ENCODE results near the gene NEURL1. TPM values are rescaled to one million over a fixed set of nuclear protein-coding genes. Genes with fewer than 3 reads are reported as not detected.

Gene NEURL1
- total and polyA plus RNA-seq, 2 experiments from 2014 or later: 1.1 to 1.5 TPM

GRCh38 chr10:103455235-103455634 lies 38.3 kb upstream of the NEURL1 start:
- no peak overlapping the region for H3K27ac ChIP-seq
- H3K36me3 ChIP-seq (ENCODE audit: low read depth): no peaks in the 10 kb centered on the region
- no peak overlapping the region for H2AFZ ChIP-seq
- H4K20me1 ChIP-seq (ENCODE audit: insufficient read depth): no peaks in the 10 kb centered on the region
- peaks cover 17% of the 10 kb centered on the region for H3K79me2 ChIP-seq (ENCODE audit: insufficient read depth)
- H3K9ac ChIP-seq: no peak overlapping the region
- no peak overlapping the region for H3K4me3 ChIP-seq
- in situ Hi-C loops (cut with MboI): no loop called here
- DNase-seq: no peak
- no peaks in the 10 kb centered on the region for H3K9me3 ChIP-seq (ENCODE audit: low read depth)
- WGBS, 2 experiments (ENCODE audit: low coverage in 1 of 2, low lambda C conversion rate in 2 of 2, missing lambda C conversion rate in 2 of 2): 88 to 90% methylated on average over 19 to 25 of the region's 25 CpGs
- no peaks in the 10 kb centered on the region for H3K9me2 ChIP-seq (ENCODE audit: insufficient read depth)
- H3K27me3 ChIP-seq (replicated peaks; ENCODE audit: insufficient read depth): no peaks in the 10 kb centered on the region
- H3F3A ChIP-seq (ENCODE audit: insufficient read depth): peaks cover 7% of the 10 kb centered on the region; the same call in 1 of the 2 replicates
- peaks cover 13% of the 10 kb centered on the region for H3K4me1 ChIP-seq (ENCODE audit: insufficient read depth)
- H3K4me2 ChIP-seq (ENCODE audit: unreplicated experiment): no peak overlapping the region
- TF ChIP-seq EZH2 (IDR thresholded peaks at IDR 0.05; ENCODE audit: insufficient read depth, poor library complexity, severe bottlenecking): no peak
- no peak for TF ChIP-seq EZH2phosphoT487 (IDR thresholded peaks at IDR 0.05; ENCODE audit: insufficient read depth, low read depth)

GRCh38 chr10:103456074-103456660 lies 37.3 kb upstream of the NEURL1 start:
- H3F3A ChIP-seq (ENCODE audit: insufficient read depth): no peaks in the 10 kb centered on the region
- H3K27me3 ChIP-seq (replicated peaks; ENCODE audit: insufficient read depth): no peaks in the 10 kb centered on the region
- no peaks in the 10 kb centered on the region for H3K36me3 ChIP-seq (ENCODE audit: low read depth)
- WGBS, 2 experiments (ENCODE audit: low coverage in 1 of 2, low lambda C conversion rate in 2 of 2, missing lambda C conversion rate in 2 of 2): 86 to 89% methylated on average over 9 of the region's 9 CpGs
- no peaks in the 10 kb centered on the region for H3K9me2 ChIP-seq (ENCODE audit: insufficient read depth)
- H4K20me1 ChIP-seq (ENCODE audit: insufficient read depth): no peaks in the 10 kb centered on the region
- no peak overlapping the region for H3K27ac ChIP-seq
- peaks cover 7% of the 10 kb centered on the region for H3K4me1 ChIP-seq (ENCODE audit: insufficient read depth)
- H3K4me3 ChIP-seq: no peak overlapping the region
- TF ChIP-seq EZH2 (IDR thresholded peaks at IDR 0.05; ENCODE audit: insufficient read depth, poor library complexity, severe bottlenecking) (no peak), EZH2phosphoT487 (IDR thresholded peaks at IDR 0.05; ENCODE audit: insufficient read depth, low read depth) (no peak)
- H3K9ac ChIP-seq: no peak overlapping the region
- no peak overlapping the region for H3K4me2 ChIP-seq (ENCODE audit: unreplicated experiment)
- no peaks in the 10 kb centered on the region for H3K9me3 ChIP-seq (ENCODE audit: low read depth)
- in situ Hi-C loops (cut with MboI): no loop called here
- H2AFZ ChIP-seq: no peak overlapping the region
- DNase-seq: no peak
- peaks cover 7% of the 10 kb centered on the region for H3K79me2 ChIP-seq (ENCODE audit: insufficient read depth)

- 81 to 87% methylated on average over 7 to 8 of the region's 8 CpGs for WGBS, 2 experiments (ENCODE audit: low coverage in 1 of 2, low lambda C conversion rate in 2 of 2, missing lambda C conversion rate in 2 of 2)
- Histone ChIP-seq H3K9me3 (ENCODE audit: low read depth) (no peaks in the 10 kb centered on the region), H3K27me3 (replicated peaks; ENCODE audit: insufficient read depth) (no peaks in the 10 kb centered on the region), H3K9ac (no peak overlapping the region), H4K20me1 (ENCODE audit: insufficient read depth) (no peaks in the 10 kb centered on the region), H3K27ac (no peak overlapping the region), H3K4me1 (ENCODE audit: insufficient read depth) (peaks cover 7% of the 10 kb centered on the region), H3F3A (ENCODE audit: insufficient read depth) (no peaks in the 10 kb centered on the region), H3K79me2 (ENCODE audit: insufficient read depth) (no peaks in the 10 kb centered on the region), H3K9me2 (ENCODE audit: insufficient read depth) (no peaks in the 10 kb centered on the region), H3K4me2 (ENCODE audit: unreplicated experiment) (no peak overlapping the region), H3K36me3 (ENCODE audit: low read depth) (no peaks in the 10 kb centered on the region), H2AFZ (no peak overlapping the region), H3K4me3 (no peak overlapping the region)
- in situ Hi-C loops (cut with MboI): no loop called here
- TF ChIP-seq EZH2phosphoT487 (IDR thresholded peaks at IDR 0.05; ENCODE audit: insufficient read depth, low read depth) (no peak), EZH2 (IDR thresholded peaks at IDR 0.05; ENCODE audit: insufficient read depth, poor library complexity, severe bottlenecking) (no peak)
- no peak for DNase-seq
Measured at GRCh38 chr10:103457176-103457712, 36.3 kb upstream of the NEURL1 start.

GRCh38 chr10:103457896-103458583 lies 35.5 kb upstream of the NEURL1 start:
- Histone ChIP-seq H3K9me2 (ENCODE audit: insufficient read depth) (no peaks in the 10 kb centered on the region), H3K9ac (no peak overlapping the region), H3K4me3 (no peak overlapping the region), H3K4me1 (ENCODE audit: insufficient read depth) (0 out of 2 replicates have a peak, but pooled peaks cover under 1% of the 10 kb centered on the region), H3K27me3 (replicated peaks; ENCODE audit: insufficient read depth) (no peaks in the 10 kb centered on the region), H3K79me2 (ENCODE audit: insufficient read depth) (no peaks in the 10 kb centered on the region), H3K27ac (no peak overlapping the region), H4K20me1 (ENCODE audit: insufficient read depth) (no peaks in the 10 kb centered on the region), H3K4me2 (ENCODE audit: unreplicated experiment) (no peak overlapping the region), H3K36me3 (ENCODE audit: low read depth) (no peaks in the 10 kb centered on the region), H3F3A (ENCODE audit: insufficient read depth) (no peaks in the 10 kb centered on the region), H2AFZ (no peak overlapping the region), H3K9me3 (ENCODE audit: low read depth) (no peaks in the 10 kb centered on the region)
- in situ Hi-C loops (cut with MboI): no loop called here
- TF ChIP-seq EZH2phosphoT487 (IDR thresholded peaks at IDR 0.05; ENCODE audit: insufficient read depth, low read depth) (no peak), EZH2 (IDR thresholded peaks at IDR 0.05; ENCODE audit: insufficient read depth, poor library complexity, severe bottlenecking) (no peak)
- DNase-seq: no peak
- 93 to 96% methylated on average over 39 of the region's 39 CpGs for WGBS, 2 experiments (ENCODE audit: low coverage in 1 of 2, low lambda C conversion rate in 2 of 2, missing lambda C conversion rate in 2 of 2)

All from GM23248 (cell line).